ENCODE measurements around the gene SHMT1. TPM values are rescaled to one million over a fixed set of nuclear protein-coding genes. Genes with fewer than 3 reads are reported as not detected.
A peak's percentile ranks its signal among the peaks of the same experiment; 100 is the strongest.

SHMT1 gene
- polyA plus RNA-seq, 3 donors: 4.2 to 17.9 (median 16.6) TPM

DNA sequence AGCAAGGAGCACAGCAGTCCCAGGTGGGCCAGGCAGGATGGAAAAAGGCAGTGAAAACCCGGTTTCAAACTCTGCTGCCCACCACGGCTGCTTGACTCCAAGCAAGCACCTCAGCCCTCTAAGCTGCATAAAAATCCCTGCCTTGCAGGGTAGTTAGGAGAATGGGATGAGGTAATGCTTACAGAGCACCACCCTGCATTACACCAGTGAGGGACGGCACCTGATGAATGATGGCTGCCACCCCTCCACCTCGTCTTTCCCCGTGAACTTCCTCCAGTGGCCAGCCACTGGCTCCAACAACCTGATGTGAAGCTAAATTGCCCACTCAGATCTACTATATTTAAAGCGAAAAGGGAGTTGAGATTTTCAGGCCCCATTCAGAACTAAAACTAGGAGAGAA is 81.6 kb downstream of the SHMT1 start:
- H3K27ac Mint-ChIP-seq: peak overlapping the region in 1 of 7 donors; percentile 45
- Histone ChIP-seq H3K9ac (ENCODE audit: insufficient read depth, low read length, poor library complexity, severe bottlenecking) (no peak overlapping the region), H2AFZ (ENCODE audit: insufficient read depth, low read depth, low read length, poor library complexity, severe bottlenecking) (no peak overlapping the region), H3K4me3 (replicated peaks in 1 of 3; ENCODE audit: low read depth in 2 of 3, low read length in 3 of 3) (no peak overlapping the region), H3K27me3 (ENCODE audit: control insufficient read depth in 2 of 2, insufficient read depth in 2 of 2, low read length in 2 of 2) (no peaks in the 10 kb centered on the region), H3K79me2 (ENCODE audit: insufficient read depth, low read length) (no peaks in the 10 kb centered on the region), H3K9me3 (replicated peaks in 1 of 2; ENCODE audit: control insufficient read depth in 1 of 2, insufficient read depth in 1 of 2, low read length in 2 of 2) (no peaks in the 10 kb centered on the region), H3K4me1 (ENCODE audit: control insufficient read depth in 1 of 2, insufficient read depth in 2 of 2, low read length in 2 of 2) (no peaks in the 10 kb centered on the region), H3K36me3 (replicated peaks in 1 of 2; ENCODE audit: control insufficient read depth in 1 of 2, insufficient read depth in 2 of 2, low read length in 2 of 2) (peaks cover 86 to 98% of the 10 kb centered on the region in 2 donors), H4K20me1 (ENCODE audit: insufficient read depth, low read length) (peaks cover 7% of the 10 kb centered on the region), H3K27ac (ENCODE audit: low read depth in 1 of 2, low read length in 2 of 2) (no peak overlapping the region), H3K4me2 (replicated peaks; ENCODE audit: extremely low read depth, low read length, poor library complexity, severe bottlenecking) (no peak overlapping the region)
- peaks cover 0 to 1% (median 0%) of the 10 kb centered on the region in 3 donors for H3K27me3 Mint-ChIP-seq (ENCODE audit: low read depth in 3 of 3)
- H3K4me3 Mint-ChIP-seq: no peak overlapping the region
- H3K9me3 Mint-ChIP-seq: no peaks in the 10 kb centered on the region
- TF ChIP-seq, protein P1, sequence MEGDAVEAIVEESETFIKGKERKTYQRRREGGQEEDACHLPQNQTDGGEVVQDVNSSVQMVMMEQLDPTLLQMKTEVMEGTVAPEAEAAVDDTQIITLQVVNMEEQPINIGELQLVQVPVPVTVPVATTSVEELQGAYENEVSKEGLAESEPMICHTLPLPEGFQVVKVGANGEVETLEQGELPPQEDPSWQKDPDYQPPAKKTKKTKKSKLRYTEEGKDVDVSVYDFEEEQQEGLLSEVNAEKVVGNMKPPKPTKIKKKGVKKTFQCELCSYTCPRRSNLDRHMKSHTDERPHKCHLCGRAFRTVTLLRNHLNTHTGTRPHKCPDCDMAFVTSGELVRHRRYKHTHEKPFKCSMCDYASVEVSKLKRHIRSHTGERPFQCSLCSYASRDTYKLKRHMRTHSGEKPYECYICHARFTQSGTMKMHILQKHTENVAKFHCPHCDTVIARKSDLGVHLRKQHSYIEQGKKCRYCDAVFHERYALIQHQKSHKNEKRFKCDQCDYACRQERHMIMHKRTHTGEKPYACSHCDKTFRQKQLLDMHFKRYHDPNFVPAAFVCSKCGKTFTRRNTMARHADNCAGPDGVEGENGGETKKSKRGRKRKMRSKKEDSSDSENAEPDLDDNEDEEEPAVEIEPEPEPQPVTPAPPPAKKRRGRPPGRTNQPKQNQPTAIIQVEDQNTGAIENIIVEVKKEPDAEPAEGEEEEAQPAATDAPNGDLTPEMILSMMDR (IDR thresholded peaks at IDR 0.05): no peak
- 87% methylated on average over 3 of the region's 6 CpGs for WGBS (ENCODE audit: insufficient coverage)
- H3K4me1 Mint-ChIP-seq: no peaks in the 10 kb centered on the region
- no peak for DNase-seq
- intact Hi-C loops (cut with micrococcal nuclease): no loop called here
- H3K36me3 Mint-ChIP-seq: peaks cover 77 to 99% of the 10 kb centered on the region in 2 donors

DNA sequence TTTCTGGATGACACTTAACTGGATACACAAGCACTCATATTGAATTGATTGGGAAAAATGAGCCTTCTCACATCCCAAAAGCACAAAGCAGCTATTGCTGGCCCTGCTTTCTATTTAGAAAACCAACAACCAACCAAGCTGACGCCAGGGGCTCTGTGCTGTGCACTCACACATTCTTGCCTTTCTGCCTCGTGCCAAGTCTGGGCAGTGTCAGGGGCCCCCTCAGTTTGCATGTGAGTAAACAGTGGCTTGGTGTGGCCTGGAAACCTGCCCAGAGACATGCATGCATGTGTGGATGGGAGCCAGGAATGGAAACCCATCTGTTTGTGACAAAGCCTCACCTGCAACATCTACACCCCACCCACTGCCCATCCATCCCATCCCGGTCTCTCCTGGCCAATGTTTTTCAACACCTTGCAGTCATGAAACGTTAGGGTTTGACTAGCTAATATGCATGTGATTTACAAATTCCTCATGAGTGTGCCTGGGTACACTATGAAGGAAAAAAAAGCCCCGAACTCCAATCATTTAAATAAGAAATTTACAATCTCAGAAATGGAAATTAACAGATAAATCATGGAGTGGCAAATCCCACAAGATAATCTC is 82.5 kb downstream of the SHMT1 start:
- Histone ChIP-seq H3K79me2 (ENCODE audit: insufficient read depth, low read length) (no peaks in the 10 kb centered on the region), H3K27ac (ENCODE audit: low read depth in 1 of 2, low read length in 2 of 2) (no peak overlapping the region), H3K4me1 (ENCODE audit: control insufficient read depth in 1 of 2, insufficient read depth in 2 of 2, low read length in 2 of 2) (no peaks in the 10 kb centered on the region), H3K9ac (ENCODE audit: insufficient read depth, low read length, poor library complexity, severe bottlenecking) (no peak overlapping the region), H3K36me3 (replicated peaks in 1 of 2; ENCODE audit: control insufficient read depth in 1 of 2, insufficient read depth in 2 of 2, low read length in 2 of 2) (peaks cover 90 to 99% of the 10 kb centered on the region in 2 donors), H3K4me2 (replicated peaks; ENCODE audit: extremely low read depth, low read length, poor library complexity, severe bottlenecking) (no peak overlapping the region), H3K4me3 (replicated peaks in 1 of 3; ENCODE audit: low read depth in 2 of 3, low read length in 3 of 3) (no peak overlapping the region), H3K27me3 (ENCODE audit: control insufficient read depth in 2 of 2, insufficient read depth in 2 of 2, low read length in 2 of 2) (no peaks in the 10 kb centered on the region), H2AFZ (ENCODE audit: insufficient read depth, low read depth, low read length, poor library complexity, severe bottlenecking) (no peak overlapping the region), H3K9me3 (replicated peaks in 1 of 2; ENCODE audit: control insufficient read depth in 1 of 2, insufficient read depth in 1 of 2, low read length in 2 of 2) (no peaks in the 10 kb centered on the region), H4K20me1 (ENCODE audit: insufficient read depth, low read length) (peaks cover 7% of the 10 kb centered on the region)
- H3K4me3 Mint-ChIP-seq: no peak overlapping the region
- DNase-seq: no peak
- H3K27me3 Mint-ChIP-seq (ENCODE audit: low read depth in 3 of 3): peaks cover 0 to 1% (median 0%) of the 10 kb centered on the region in 3 donors
- H3K4me1 Mint-ChIP-seq: no peaks in the 10 kb centered on the region
- intact Hi-C loops (cut with micrococcal nuclease): no loop called here
- peaks cover 81 to 99% of the 10 kb centered on the region in 2 donors for H3K36me3 Mint-ChIP-seq
- H3K9me3 Mint-ChIP-seq: no peaks in the 10 kb centered on the region
- TF ChIP-seq, protein P1 (IDR thresholded peaks at IDR 0.05): no peak
- no peak overlapping the region for H3K27ac Mint-ChIP-seq
- WGBS (ENCODE audit: insufficient coverage): 100% methylated on average over 1 of the region's 5 CpGs

All from CD14-positive monocyte (primary cell).